Measurements from ENCODE around the gene SCCPDH.

- TF ChIP-seq CTCF (IDR thresholded peaks at IDR 0.05) = no peak
- no peak for TF ChIP-seq ELF4 (CRISPR knock-in tag; IDR thresholded peaks at IDR 0.05; ENCODE audit: low read depth)
- no peak for TF ChIP-seq TCF7 (CRISPR knock-in tag; IDR thresholded peaks at IDR 0.05; ENCODE audit: low read depth)
- TF ChIP-seq ZNF232 (CRISPR knock-in tag; IDR thresholded peaks at IDR 0.05) = no peak
- TF ChIP-seq CREM (CRISPR knock-in tag; IDR thresholded peaks at IDR 0.05) = no peak
- no peak for TF ChIP-seq ZNF512 (CRISPR knock-in tag; IDR thresholded peaks at IDR 0.05; ENCODE audit: borderline replicate concordance)
- TF ChIP-seq RELA (CRISPR knock-in tag; IDR thresholded peaks at IDR 0.05; ENCODE audit: borderline replicate concordance) = no peak
- no peak for TF ChIP-seq PREB (CRISPR knock-in tag; IDR thresholded peaks at IDR 0.05; ENCODE audit: borderline replicate concordance)
Observed at GRCh38 chr1:246690100-246690499, 34.1 kb upstream of the SCCPDH start.

Measured in WTC11 (cell line).